Spleen (tissue), 11 donors: ENCODE data around the gene MAS1. TPM values are rescaled to one million over a fixed set of nuclear protein-coding genes. Genes with fewer than 3 reads are reported as not detected.

ENCODE experiments used
- DNase-seq: peaks from one replicate; pipeline ENCODE4 v3.0.0-alpha.2; 2020
- H3K27ac ChIP-seq, 8 donors: fragments of 200-600 bp; sonication (generic) in 7 of 8; 1 replicate in 4 of 8; 2 replicates in 4 of 8; pipeline versions ENCODE4 v1.5.0 to v1.8.0; 2016 to 2021; ENCODE audit warnings: inconsistent platforms in 4 of 8, mild to moderate bottlenecking in 4 of 8, moderate library complexity in 1 of 8
- H3K27me3 ChIP-seq, 7 donors: fragments of 200-600 bp; sonication (generic) in 6 of 7; replicated peaks in 1 of 7; 1 replicate in 4 of 7; 2 replicates in 3 of 7; pipeline versions ENCODE4 v1.5.0 to v1.8.0; 2016 to 2021; ENCODE audit warnings: inconsistent platforms in 3 of 7, mild to moderate bottlenecking in 1 of 7
- H3K36me3 ChIP-seq, 6 donors: fragments of 200-600 bp; sonication (generic) in 5 of 6; 1 replicate in 4 of 6; 2 replicates in 2 of 6; pipeline versions ENCODE4 v1.5.0 to v1.8.0; 2016 to 2021; ENCODE audit warnings: inconsistent platforms in 2 of 6
- H3K4me1 ChIP-seq, 6 donors: fragments of 200-600 bp; sonication (generic) in 5 of 6; 1 replicate in 3 of 6; 2 replicates in 3 of 6; pipeline versions ENCODE4 v1.5.0 to v1.8.0; 2016 to 2021; ENCODE audit warnings: inconsistent platforms in 3 of 6
- H3K4me3 ChIP-seq, 8 donors: fragments of 200-600 bp; sonication (generic) in 7 of 8; 1 replicate in 4 of 8; 2 replicates in 4 of 8; pipeline versions ENCODE4 v1.5.0 to v1.8.0; 2016 to 2021; ENCODE audit warnings: inconsistent platforms in 4 of 8, mild to moderate bottlenecking in 4 of 8, moderate library complexity in 2 of 8
- H3K9me3 ChIP-seq, 8 donors: fragments of 200-600 bp; sonication (generic) in 7 of 8; 1 replicate in 4 of 8; 2 replicates in 4 of 8; pipeline versions ENCODE4 v1.5.0 to v1.8.0; 2016 to 2021; ENCODE audit warnings: inconsistent platforms in 4 of 8
- POLR2AphosphoS5 ChIP-seq, 3 donors: sonication (generic); formaldehyde crosslinking; IDR thresholded peaks; one replicate each; pipeline ENCODE4 v1.5.1; 2017; ENCODE audit warnings: antibody characterized with exemption in 3 of 3
- WGBS, 5 donors: extraction: QIAGEN DNeasy Blood & Tissue Kit in 3 of 5; methylation state at CpG; one replicate each; pipeline versions ENCODE4 v1.1.5 to v1.1.7; 2013 to 2018; 5-methylcytosine and 5-hydroxymethylcytosine counted together
- intact Hi-C: fragments of 100-400 bp; cut with DNase I; formaldehyde crosslinking; loops from one replicate; pipeline ENCODE4 v1.15.0; 2023; ENCODE audit warnings: low total_unique reads
- polyA plus RNA-seq, 3 donors: library from polyadenylated mRNA; stranded (reverse); fragments of 200-250 nt; gene quantifications; one replicate each; pipeline ENCODE4 v1.2.1, GENCODE V29; 2013
- total RNA-seq, 7 donors: library from RNA; depleted of rRNA in 3 of 7; stranded (reverse); fragments of >200 nt in 3 of 7; fragmentation: NEBNext Ultra II Directional in 4 of 7; extraction: Animal tissue kit (Norgen Biotek cat#: 25700) in 4 of 7; gene quantifications; one replicate each; pipeline versions ENCODE4 v1.1.0 to v1.2.1, GENCODE V29; 2016 to 2021
- TF ChIP-seq, protein P1 (sequence below), 11 experiments: fragments of 200-600 bp in 7 of 11; fragments of 450-650 bp in 4 of 11; sonication (generic) in 4 of 11; IDR thresholded peaks in 8 of 11; conservative IDR thresholded peaks in 3 of 11; 1 replicate in 7 of 11; 2 replicates in 4 of 11; pipeline versions ENCODE4 v1.4.0 to v1.8.0; 2016 to 2021; ENCODE audit warnings: antibody characterized with exemption in 11 of 11, inconsistent platforms in 4 of 11, mild to moderate bottlenecking in 1 of 11
- donor health status: healthy with polysubstance abuse.
- donor health status: DM: no; HTN: no; CAD: no; lungs with moderate emphysema.
- donor health status: DM: no; HTN: no; CAD: no.
- donor health status: Bipolar disorder and iron deficiency.
- donor health status: healthy.
- donor health status: DM: no; HTN: no; CAD: no.
- donor health status: DM: yes; HTN: yes; CAD: no.

MAS1 gene
- total and polyA plus RNA-seq, 10 donors: under 0.01 TPM; not detected in 9

GRCh38 chr6:159939591-159940016 is 48.8 kb downstream of the MAS1 start:
- peak overlapping the region in 2 of 8 donors; percentile 9 to 10 for H3K27ac ChIP-seq
- H3K27me3 ChIP-seq: no peaks in the 10 kb centered on the region
- no peak for DNase-seq
- intact Hi-C loops: no loop called here
- TF ChIP-seq POLR2AphosphoS5 (IDR thresholded peaks at IDR 0.05): peak in 1 of 3 donors; percentile 16
- TF ChIP-seq, protein P1, sequence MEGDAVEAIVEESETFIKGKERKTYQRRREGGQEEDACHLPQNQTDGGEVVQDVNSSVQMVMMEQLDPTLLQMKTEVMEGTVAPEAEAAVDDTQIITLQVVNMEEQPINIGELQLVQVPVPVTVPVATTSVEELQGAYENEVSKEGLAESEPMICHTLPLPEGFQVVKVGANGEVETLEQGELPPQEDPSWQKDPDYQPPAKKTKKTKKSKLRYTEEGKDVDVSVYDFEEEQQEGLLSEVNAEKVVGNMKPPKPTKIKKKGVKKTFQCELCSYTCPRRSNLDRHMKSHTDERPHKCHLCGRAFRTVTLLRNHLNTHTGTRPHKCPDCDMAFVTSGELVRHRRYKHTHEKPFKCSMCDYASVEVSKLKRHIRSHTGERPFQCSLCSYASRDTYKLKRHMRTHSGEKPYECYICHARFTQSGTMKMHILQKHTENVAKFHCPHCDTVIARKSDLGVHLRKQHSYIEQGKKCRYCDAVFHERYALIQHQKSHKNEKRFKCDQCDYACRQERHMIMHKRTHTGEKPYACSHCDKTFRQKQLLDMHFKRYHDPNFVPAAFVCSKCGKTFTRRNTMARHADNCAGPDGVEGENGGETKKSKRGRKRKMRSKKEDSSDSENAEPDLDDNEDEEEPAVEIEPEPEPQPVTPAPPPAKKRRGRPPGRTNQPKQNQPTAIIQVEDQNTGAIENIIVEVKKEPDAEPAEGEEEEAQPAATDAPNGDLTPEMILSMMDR (IDR thresholded peaks at IDR 0.05 in 8 of 11, conservative IDR thresholded peaks at IDR 0.05 in 3 of 11): no peak
- peaks cover 0 to 29% (median 5%) of the 10 kb centered on the region in 6 donors for H3K4me1 ChIP-seq
- H3K4me3 ChIP-seq: no peak overlapping the region
- H3K9me3 ChIP-seq: peaks cover 6 to 19% (median 12%) of the 10 kb centered on the region in 8 donors
- WGBS, 5 donors: 78 to 90% (median 87%) methylated on average over 6 of the region's 6 CpGs
- no peaks in the 10 kb centered on the region for H3K36me3 ChIP-seq

Other genes with a start within 250 kb of the MAS1 start
- gene SOD2, start 197.7 kb upstream of the MAS1 start, total RNA-seq: 100 to 1,000 TPM; 163 to 463 (median 267) TPM
- gene SOD2, start 197.7 kb upstream of the MAS1 start, polyA plus RNA-seq: 100 to 1,000 TPM in 1 of 3 donors, 10 to 100 TPM in 2; 60.3 to 169 (median 83.2) TPM
- 100 to 1,000 TPM in 6 of 7 donors, 10 to 100 TPM in 1; 97.9 to 121 (median 115) TPM for gene WTAP, start 163.5 kb upstream of the MAS1 start, total RNA-seq
- gene WTAP, start 163.5 kb upstream of the MAS1 start, polyA plus RNA-seq: 100 to 1,000 TPM in 1 of 3 donors, 10 to 100 TPM in 2; 71.6 to 149 (median 78.6) TPM
- 10 to 100 TPM in 4 of 7 donors, 1 to 10 TPM in 3; 6.0 to 17.4 (median 13.6) TPM for gene ACAT2, start 128.9 kb upstream of the MAS1 start, total RNA-seq
- gene ACAT2, start 128.9 kb upstream of the MAS1 start, polyA plus RNA-seq: 10 to 100 TPM; 12.7 to 14.9 (median 14.5) TPM
- gene TCP1, start 101.4 kb upstream of the MAS1 start, total RNA-seq: 100 to 1,000 TPM in 6 of 7 donors, 10 to 100 TPM in 1; 94.1 to 136 (median 119) TPM
- gene TCP1, start 101.4 kb upstream of the MAS1 start, polyA plus RNA-seq: 10 to 100 TPM; 74.3 to 78.9 (median 76.3) TPM
- gene MRPL18, start 100.5 kb upstream of the MAS1 start, total RNA-seq: 10 to 100 TPM; 29.6 to 58.2 (median 42.1) TPM
- gene MRPL18, start 100.5 kb upstream of the MAS1 start, polyA plus RNA-seq: 10 to 100 TPM; 55.4 to 76.7 (median 66.2) TPM
- gene PNLDC1, start 90.7 kb upstream of the MAS1 start, total RNA-seq: under 1 TPM in 1 of 7 donors, not detected in 6; 0.44 TPM
- 1 to 10 TPM in 1 of 3 donors, under 1 TPM in 2; 0.11 to 1.2 (median 0.20) TPM for gene PNLDC1, start 90.7 kb upstream of the MAS1 start, polyA plus RNA-seq
- 100 to 1,000 TPM; 110 to 193 (median 164) TPM for gene IGF2R, start 78.1 kb downstream of the MAS1 start, total RNA-seq
- gene IGF2R, start 78.1 kb downstream of the MAS1 start, polyA plus RNA-seq: 10 to 100 TPM in 1 of 3 donors, 1 to 10 TPM in 2; 6.9 to 13.2 (median 7.4) TPM
- 1 to 10 TPM; 2.4 to 6.1 (median 4.6) TPM for gene SLC22A1, start 230.8 kb downstream of the MAS1 start, total RNA-seq
- gene SLC22A1, start 230.8 kb downstream of the MAS1 start, polyA plus RNA-seq: 1 to 10 TPM in 2 of 3 donors, under 1 TPM in 1; 0.23 to 2.8 (median 1.3) TPM